ENCODE data around the gene CBY3. TPM values are rescaled to one million over a fixed set of nuclear protein-coding genes. Genes with fewer than 3 reads are reported as not detected.

The CBY3 gene
- total and polyA plus RNA-seq, 2 of the 13 experiments (the other 11 are each of a cell fraction or from before 2014, with no cell fraction given), result not detected

- no peak for TF ChIP-seq ELF1 (CRISPR knock-in tag; IDR thresholded peaks at IDR 0.05)
- peak; percentile 10; the same call in 1 of the 2 replicates for TF ChIP-seq ZMYM4 (CRISPR knock-in tag; IDR thresholded peaks at IDR 0.05)
- peak; percentile 62; the same call in 1 of the 2 replicates for TF ChIP-seq ZNF782 (CRISPR knock-in tag; IDR thresholded peaks at IDR 0.05; ENCODE audit: borderline replicate concordance)
- TF ChIP-seq ZBTB1 (CRISPR knock-in tag; IDR thresholded peaks at IDR 0.05; ENCODE audit: borderline replicate concordance), result 0 out of 2 replicates have a peak, but pooled peaks have one; percentile 38
- peak; percentile 94; the same call in 1 of the 2 replicates for TF ChIP-seq ZNF230 (CRISPR knock-in tag; IDR thresholded peaks at IDR 0.05)
- peak; percentile 34 for TF ChIP-seq ATF7-NPFF (CRISPR knock-in tag; IDR thresholded peaks at IDR 0.05; ENCODE audit: low read depth)
- peak; percentile 94 for TF ChIP-seq ZNF891 (CRISPR knock-in tag; IDR thresholded peaks at IDR 0.05)
- TF ChIP-seq HMGXB3 (CRISPR knock-in tag; IDR thresholded peaks at IDR 0.05; ENCODE audit: borderline replicate concordance), result 0 out of 2 replicates have a peak, but pooled peaks have one; percentile 3
- peak; percentile 25; the same call in 1 of the 2 replicates for TF ChIP-seq ZNF362 (CRISPR knock-in tag; IDR thresholded peaks at IDR 0.05; ENCODE audit: borderline replicate concordance)
- TF ChIP-seq ZNF331 (CRISPR knock-in tag; IDR thresholded peaks at IDR 0.05), result peak; percentile 43
- TF ChIP-seq CREBL2 (CRISPR knock-in tag; IDR thresholded peaks at IDR 0.05; ENCODE audit: borderline replicate concordance), result no peak
- no peak for TF ChIP-seq TFDP1 (CRISPR knock-in tag; IDR thresholded peaks at IDR 0.05; ENCODE audit: borderline replicate concordance)
- TF ChIP-seq RFX1 (IDR thresholded peaks at IDR 0.05), result no peak
- TF ChIP-seq SOX13 (IDR thresholded peaks at IDR 0.05), result no peak
- 0 out of 4 replicates have a peak, but pooled peaks of 1 of the 2 experiments have one; percentile 24 for TF ChIP-seq SOX13 (CRISPR knock-in tag; conservative IDR thresholded peaks at IDR 0.05 in 1 of 2, IDR thresholded peaks at IDR 0.05 in 1 of 2)
- TF ChIP-seq ZNF501 (CRISPR knock-in tag; IDR thresholded peaks at IDR 0.05), result peak; percentile 79
- no peak for TF ChIP-seq RBAK (CRISPR knock-in tag; IDR thresholded peaks at IDR 0.05)
- 0 out of 2 replicates have a peak, but pooled peaks have one; percentile 34 for TF ChIP-seq ZBTB7A (CRISPR knock-in tag; IDR thresholded peaks at IDR 0.05)
- TF ChIP-seq ATF1 (CRISPR knock-in tag; IDR thresholded peaks at IDR 0.05), result no peak
- TF ChIP-seq SKI (IDR thresholded peaks at IDR 0.05; ENCODE audit: partially characterized antibody), result no peak
- TF ChIP-seq ZNF878 (CRISPR knock-in tag; IDR thresholded peaks at IDR 0.05), result no peak
- no peak for TF ChIP-seq NCOA5 (CRISPR knock-in tag; IDR thresholded peaks at IDR 0.05)
- TF ChIP-seq JUNB (CRISPR knock-in tag; IDR thresholded peaks at IDR 0.05; ENCODE audit: borderline replicate concordance), result no peak
- no peak; the same call in 1 of the 2 replicates for TF ChIP-seq TSC22D2 (CRISPR knock-in tag; IDR thresholded peaks at IDR 0.05; ENCODE audit: borderline replicate concordance)
These were observed 18.2 kb upstream of the CBY3 start, which contains the start of gene CANX (continued) for GRCh38 chr5:179698935-179699615.

Measured in HepG2 (cell line).